ENCODE results near the gene ETS1. TPM values are rescaled to one million over a fixed set of nuclear protein-coding genes. Genes with fewer than 3 reads are reported as not detected.

ETS1 gene
- total and polyA plus RNA-seq, 2 experiments from 2014 or later, result 25.6 to 52.6 TPM

- peaks cover 65% of the 10 kb centered on the region for H3K4me1 ChIP-seq (ENCODE audit: insufficient read depth)
- TF ChIP-seq STAT1 (IDR thresholded peaks at IDR 0.05; ENCODE audit: unreplicated experiment), result no peak
- TF ChIP-seq JUNB (IDR thresholded peaks at IDR 0.05; ENCODE audit: unreplicated experiment), result no peak
- H3K9me2 ChIP-seq (ENCODE audit: insufficient read depth), result no peaks in the 10 kb centered on the region
- Mint-ChIP-seq H3K4me1 (peaks cover 49% of the 10 kb centered on the region), H3K27me3 (ENCODE audit: insufficient read depth, low read depth, poor library complexity) (peaks cover 15% of the 10 kb centered on the region), H3K4me3 (no peak overlapping the region), H3K36me3 (ENCODE audit: low read depth) (no peaks in the 10 kb centered on the region), H3K27ac (no peak overlapping the region), H3K9me3 (no peaks in the 10 kb centered on the region)
- ATAC-seq, result no peak
- no peaks in the 10 kb centered on the region for H3K36me3 ChIP-seq (ENCODE audit: insufficient read depth)
- peaks cover 78% of the 10 kb centered on the region for H3K79me2 ChIP-seq (replicated peaks; ENCODE audit: insufficient read depth)
- H3K27me3 ChIP-seq (ENCODE audit: insufficient read depth), result peaks cover 14% of the 10 kb centered on the region
- H3F3A ChIP-seq (replicated peaks; ENCODE audit: low read depth), result no peaks in the 10 kb centered on the region
- H3K27ac ChIP-seq (ENCODE audit: low read depth), result 0 out of 2 replicates have a peak overlapping the region, but pooled peaks have one; percentile 14
- H2AFZ ChIP-seq, result no peak overlapping the region
- no peak overlapping the region for H3K4me3 ChIP-seq
- H4K20me1 ChIP-seq (replicated peaks; ENCODE audit: insufficient read depth), result peaks cover 29% of the 10 kb centered on the region
- no peak for DNase-seq (ENCODE audit: low spot score)
- H3K4me2 ChIP-seq, result peak overlapping the region; percentile 53
Observed at GRCh38 chr11:128517451-128518230, 69.7 kb downstream of the ETS1 start.

GRCh38 chr11:128516886-128517285 is 70.5 kb downstream of the ETS1 start:
- H2AFZ ChIP-seq, result no peak overlapping the region
- peaks cover 29% of the 10 kb centered on the region for H4K20me1 ChIP-seq (replicated peaks; ENCODE audit: insufficient read depth)
- peak overlapping the region; percentile 14; the same call in 1 of the 2 replicates for H3K27ac ChIP-seq (ENCODE audit: low read depth)
- no peaks in the 10 kb centered on the region for H3K36me3 Mint-ChIP-seq (ENCODE audit: low read depth)
- H3K4me2 ChIP-seq, result peak overlapping the region; percentile 53
- H3K4me3 ChIP-seq, result no peak overlapping the region
- H3K4me3 Mint-ChIP-seq, result no peak overlapping the region
- H3K79me2 ChIP-seq (replicated peaks; ENCODE audit: insufficient read depth), result peaks cover 83% of the 10 kb centered on the region
- ATAC-seq (no peak), DNase-seq (ENCODE audit: low spot score) (no peak)
- peaks cover 14% of the 10 kb centered on the region for H3K27me3 Mint-ChIP-seq (ENCODE audit: insufficient read depth, low read depth, poor library complexity)
- H3K27ac Mint-ChIP-seq, result no peak overlapping the region
- peaks cover 14% of the 10 kb centered on the region for H3K27me3 ChIP-seq (ENCODE audit: insufficient read depth)
- H3K9me2 ChIP-seq (ENCODE audit: insufficient read depth), result no peaks in the 10 kb centered on the region
- no peaks in the 10 kb centered on the region for H3K9me3 Mint-ChIP-seq
- H3K36me3 ChIP-seq (ENCODE audit: insufficient read depth), result no peaks in the 10 kb centered on the region
- H3K4me1 ChIP-seq (ENCODE audit: insufficient read depth), result peaks cover 65% of the 10 kb centered on the region
- H3K4me1 Mint-ChIP-seq, result peaks cover 47% of the 10 kb centered on the region
- no peaks in the 10 kb centered on the region for H3F3A ChIP-seq (replicated peaks; ENCODE audit: low read depth)
- TF ChIP-seq JUNB (IDR thresholded peaks at IDR 0.05; ENCODE audit: unreplicated experiment), result no peak
- no peak for TF ChIP-seq CREB1 (CRISPR knock-in tag; IDR thresholded peaks at IDR 0.05; ENCODE audit: low read depth)
- no peak for TF ChIP-seq ZNF331 (CRISPR knock-in tag; IDR thresholded peaks at IDR 0.05; ENCODE audit: low read depth)
- no peak for TF ChIP-seq POLR2AphosphoS5 (IDR thresholded peaks at IDR 0.05; ENCODE audit: low read depth)
- TF ChIP-seq ZNF114 (CRISPR knock-in tag; IDR thresholded peaks at IDR 0.05), result no peak
- TF ChIP-seq REST (IDR thresholded peaks at IDR 0.05; ENCODE audit: unreplicated experiment), result no peak
- TF ChIP-seq CTCF (conservative IDR thresholded peaks at IDR 0.05; ENCODE audit: low read depth in 2 of 2), result no peak
- no peak for TF ChIP-seq STAT1 (IDR thresholded peaks at IDR 0.05; ENCODE audit: unreplicated experiment)
- no peak for TF ChIP-seq EZH2phosphoT487 (IDR thresholded peaks at IDR 0.05; ENCODE audit: unreplicated experiment)
- no peak for TF ChIP-seq ETS1 (IDR thresholded peaks at IDR 0.05)
- TF ChIP-seq EZH2 (IDR thresholded peaks at IDR 0.05; ENCODE audit: low read depth, unreplicated experiment), result no peak
